D721Med (cell line): Measurements from ENCODE around the gene ZSWIM3.
"Not testable (repeated sequence)": the region's sequence is repeated elsewhere in the genome, so short reads cannot be mapped to it uniquely, and the experiment has no call there.

Source experiments
- DNase-seq: peaks from one replicate; pipeline ENCODE4 v3.0.0; 2011; ENCODE audit warnings: low spot score; ENCODE audit not compliant: insufficient read length
- FAIRE-seq: peaks from 2 replicates; lab custom pipeline; 2011; peaks lifted over from hg19 to GRCh38; lab: Jason Lieb, UNC
- TF ChIP-seq, protein P1 (sequence below): IDR thresholded peaks from 2 replicates; pipeline ENCODE4 v1.5.1; 2012; ENCODE audit warnings: mild to moderate bottlenecking, control low read depth; ENCODE audit not compliant: insufficient read depth; ENCODE audit errors: missing control alignments

ZSWIM3 gene

DNA sequence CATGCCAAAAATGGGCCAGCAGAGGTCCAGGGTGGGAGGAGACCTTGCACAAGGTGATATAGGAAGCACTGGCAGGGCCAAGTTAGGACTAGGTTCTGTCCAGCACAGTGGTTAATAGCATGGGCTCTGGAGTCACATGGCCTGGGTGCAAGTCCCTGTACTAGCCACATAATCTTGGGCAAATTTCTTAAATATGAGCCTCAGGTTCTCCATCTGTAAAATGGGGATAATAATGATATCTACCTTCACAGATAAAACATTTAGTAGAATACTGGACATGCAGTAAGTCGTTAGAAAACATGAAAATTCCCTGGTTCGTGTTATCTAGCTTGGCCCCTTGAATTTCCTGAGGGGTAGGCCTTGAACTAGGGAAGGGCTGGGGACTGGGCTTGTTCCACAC, 39.9 kb downstream of the ZSWIM3 start:
- TF ChIP-seq, protein P1, sequence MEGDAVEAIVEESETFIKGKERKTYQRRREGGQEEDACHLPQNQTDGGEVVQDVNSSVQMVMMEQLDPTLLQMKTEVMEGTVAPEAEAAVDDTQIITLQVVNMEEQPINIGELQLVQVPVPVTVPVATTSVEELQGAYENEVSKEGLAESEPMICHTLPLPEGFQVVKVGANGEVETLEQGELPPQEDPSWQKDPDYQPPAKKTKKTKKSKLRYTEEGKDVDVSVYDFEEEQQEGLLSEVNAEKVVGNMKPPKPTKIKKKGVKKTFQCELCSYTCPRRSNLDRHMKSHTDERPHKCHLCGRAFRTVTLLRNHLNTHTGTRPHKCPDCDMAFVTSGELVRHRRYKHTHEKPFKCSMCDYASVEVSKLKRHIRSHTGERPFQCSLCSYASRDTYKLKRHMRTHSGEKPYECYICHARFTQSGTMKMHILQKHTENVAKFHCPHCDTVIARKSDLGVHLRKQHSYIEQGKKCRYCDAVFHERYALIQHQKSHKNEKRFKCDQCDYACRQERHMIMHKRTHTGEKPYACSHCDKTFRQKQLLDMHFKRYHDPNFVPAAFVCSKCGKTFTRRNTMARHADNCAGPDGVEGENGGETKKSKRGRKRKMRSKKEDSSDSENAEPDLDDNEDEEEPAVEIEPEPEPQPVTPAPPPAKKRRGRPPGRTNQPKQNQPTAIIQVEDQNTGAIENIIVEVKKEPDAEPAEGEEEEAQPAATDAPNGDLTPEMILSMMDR, result no peak
- DNase-seq (no peak), FAIRE-seq (no peak)

DNA sequence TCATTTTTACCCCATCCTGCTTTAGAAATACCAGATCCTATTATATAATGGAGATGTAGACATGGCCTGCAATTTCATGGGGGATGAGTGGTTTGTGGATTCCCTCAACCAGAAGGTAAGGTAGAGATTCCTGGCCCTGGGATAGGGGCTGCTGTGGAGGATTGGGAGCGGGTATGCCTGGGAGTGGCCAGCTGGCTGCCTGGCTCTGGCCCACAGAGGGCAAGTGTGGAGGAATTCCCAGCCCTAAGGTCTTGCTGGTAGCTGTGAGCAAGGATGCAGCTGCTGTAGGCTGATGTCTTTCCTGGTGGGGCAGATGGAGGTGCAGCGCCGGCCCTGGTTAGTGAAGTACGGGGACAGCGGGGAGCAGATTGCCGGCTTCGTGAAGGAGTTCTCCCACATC, 40.3 kb downstream of the ZSWIM3 start:
- no peak for FAIRE-seq
- no peak for DNase-seq
- TF ChIP-seq, protein P1, result no peak

DNA sequence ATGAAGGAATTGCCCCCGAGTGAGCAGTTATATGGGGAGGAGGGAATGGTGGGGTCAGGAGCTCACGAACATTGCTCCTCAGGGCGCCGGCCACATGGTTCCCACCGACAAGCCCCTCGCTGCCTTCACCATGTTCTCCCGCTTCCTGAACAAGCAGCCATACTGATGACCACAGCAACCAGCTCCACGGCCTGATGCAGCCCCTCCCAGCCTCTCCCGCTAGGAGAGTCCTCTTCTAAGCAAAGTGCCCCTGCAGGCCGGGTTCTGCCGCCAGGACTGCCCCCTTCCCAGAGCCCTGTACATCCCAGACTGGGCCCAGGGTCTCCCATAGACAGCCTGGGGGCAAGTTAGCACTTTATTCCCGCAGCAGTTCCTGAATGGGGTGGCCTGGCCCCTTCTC, 40.9 kb downstream of the ZSWIM3 start:
- FAIRE-seq (no peak), DNase-seq (no peak)
- TF ChIP-seq, protein P1, result no peak

DNA sequence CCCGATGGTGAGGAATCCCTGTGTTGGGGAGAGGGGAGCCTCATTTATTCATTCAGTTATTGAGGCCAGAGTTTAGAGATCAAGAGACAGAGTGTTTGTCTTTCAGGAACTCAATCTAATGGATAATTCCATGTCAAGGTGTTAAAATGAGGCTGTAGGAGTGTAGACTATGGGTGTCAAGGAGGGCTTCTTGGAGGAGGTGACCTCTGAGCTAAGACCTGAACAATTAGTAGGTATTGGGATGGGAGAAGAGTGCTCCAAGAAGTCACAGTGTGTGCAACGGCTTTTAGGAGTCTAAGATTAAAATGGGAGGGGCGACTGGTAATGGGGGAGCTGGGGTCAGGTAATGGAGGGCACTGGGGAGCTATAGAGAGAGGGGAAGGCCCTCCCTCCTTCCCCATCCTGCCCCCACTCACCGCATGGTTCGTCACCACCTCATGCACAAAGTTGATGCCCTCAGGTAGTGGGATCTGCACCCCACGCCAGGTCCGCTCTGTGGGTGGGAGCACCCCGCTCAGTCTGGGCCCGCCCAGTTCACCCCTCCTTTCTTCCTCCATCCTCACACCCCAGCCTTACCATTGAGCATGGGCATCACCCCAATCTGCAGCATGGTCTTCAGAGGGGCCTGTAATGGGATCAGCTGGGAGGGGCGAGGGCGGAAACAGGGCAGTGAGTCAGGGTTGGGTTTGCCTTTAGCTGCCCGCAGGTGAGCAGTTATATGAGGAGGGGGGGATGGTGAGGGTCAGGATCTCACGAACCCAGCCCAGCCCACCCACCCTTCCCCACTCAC, 41.8 kb downstream of the ZSWIM3 start:
- FAIRE-seq, result no peak
- DNase-seq, result no peak
- TF ChIP-seq, protein P1, result no peak

DNA sequence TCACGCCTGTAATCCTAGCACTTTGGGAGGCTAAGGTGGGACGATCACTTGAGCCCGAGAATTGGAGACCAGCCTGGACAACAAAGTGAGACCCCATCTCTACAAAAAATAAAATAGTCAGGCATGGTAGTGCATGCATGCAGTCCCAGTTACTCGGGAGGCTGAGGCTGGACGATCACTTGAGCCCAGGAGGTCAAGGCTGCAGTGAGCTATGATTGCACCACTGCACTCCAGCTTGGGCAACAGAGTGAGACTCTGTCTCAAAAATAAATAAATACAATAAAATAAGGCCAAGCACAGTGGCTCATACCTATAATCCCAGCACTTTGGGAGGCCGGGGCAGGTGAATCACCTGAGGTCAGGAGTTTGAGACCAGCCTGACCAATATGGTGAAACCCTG, 43.9 kb downstream of the ZSWIM3 start:
- FAIRE-seq, DNase-seq: not testable (repeated sequence)

DNA sequence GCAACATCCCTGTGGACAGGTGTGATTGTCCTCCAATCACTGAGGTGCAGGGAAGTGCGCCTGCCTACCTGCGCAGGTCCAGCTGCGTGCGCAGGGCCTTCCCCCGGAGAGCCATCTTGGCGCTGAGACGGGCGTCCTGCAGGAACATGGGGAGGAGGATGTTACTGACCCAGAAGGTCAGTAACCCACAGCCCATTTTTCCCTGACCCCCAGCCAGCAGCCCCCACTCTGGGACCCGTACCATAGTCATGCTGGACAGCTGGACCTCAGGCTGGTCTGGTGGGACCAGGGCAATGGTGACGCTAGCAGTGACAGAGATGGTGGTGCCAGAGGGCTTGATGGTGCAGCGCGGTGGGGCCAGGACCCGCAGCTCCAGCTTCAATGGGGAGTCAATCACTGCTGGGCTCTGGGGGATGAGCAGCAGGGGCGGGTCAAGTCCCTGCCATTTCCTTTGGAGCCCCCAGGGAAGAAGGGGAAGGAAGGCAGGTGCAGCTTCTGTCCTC, 44.8 kb downstream of the ZSWIM3 start:
- FAIRE-seq (no peak), DNase-seq (no peak)
- TF ChIP-seq, protein P1, result no peak

DNA sequence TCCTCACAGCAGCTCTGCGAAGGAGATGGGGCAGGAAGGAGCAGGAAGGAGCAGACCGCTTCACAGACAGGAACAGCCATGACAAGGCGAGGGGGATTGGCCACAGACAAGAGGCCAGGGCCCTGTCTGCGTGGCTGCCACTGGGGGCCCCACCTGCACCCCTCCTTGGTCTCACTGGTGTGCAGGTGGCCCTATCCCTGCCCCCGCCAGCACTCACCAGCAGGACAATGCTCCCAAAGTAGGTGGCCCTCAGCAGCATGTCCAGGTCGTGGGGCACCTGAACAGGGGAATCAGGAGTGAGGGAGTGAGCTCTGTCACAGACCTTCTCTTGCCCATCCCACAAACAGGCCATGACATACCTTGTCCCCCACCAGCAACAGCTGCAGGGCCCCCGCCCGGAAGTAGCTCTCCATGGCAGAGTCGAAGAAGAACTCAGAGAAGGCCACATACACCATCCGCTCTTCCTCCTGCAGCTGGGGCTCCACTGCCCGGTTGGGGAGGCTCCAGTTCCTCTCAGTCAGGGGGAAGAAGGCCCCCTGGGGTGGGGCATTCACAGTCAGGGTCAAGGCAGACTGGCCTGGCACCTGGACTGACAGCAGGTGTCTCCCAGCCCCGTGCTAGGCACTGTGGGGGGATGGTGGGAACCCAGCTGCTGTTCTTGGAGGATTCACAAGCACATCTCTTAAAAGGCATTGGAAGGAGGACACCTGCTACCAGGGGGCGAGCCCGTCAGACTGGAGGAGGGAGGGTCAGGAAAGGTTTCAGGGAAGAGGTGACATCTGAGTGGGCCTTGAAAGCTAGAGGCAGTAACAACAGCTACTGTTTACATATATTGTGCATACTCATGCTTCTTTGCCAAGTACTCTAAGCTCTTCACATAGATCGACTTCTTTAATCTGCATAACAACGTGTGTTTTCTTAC, 47.4 kb downstream of the ZSWIM3 start:
- no peak for DNase-seq
- no peak for FAIRE-seq
- TF ChIP-seq, protein P1, result no peak
